NCI-H748 treated with DMSO at 0.1 percent for 48 hours (cell line): ENCODE results near the gene MMRN2.
"Not testable (repeated sequence)": the region's sequence is repeated elsewhere in the genome, so short reads cannot be mapped to it uniquely, and the experiment has no call there.

Source experiments
- DNase-seq: peaks from one replicate; lab custom pipeline; 2025; lab: John Stamatoyannopoulos, UW

The MMRN2 gene

DNA sequence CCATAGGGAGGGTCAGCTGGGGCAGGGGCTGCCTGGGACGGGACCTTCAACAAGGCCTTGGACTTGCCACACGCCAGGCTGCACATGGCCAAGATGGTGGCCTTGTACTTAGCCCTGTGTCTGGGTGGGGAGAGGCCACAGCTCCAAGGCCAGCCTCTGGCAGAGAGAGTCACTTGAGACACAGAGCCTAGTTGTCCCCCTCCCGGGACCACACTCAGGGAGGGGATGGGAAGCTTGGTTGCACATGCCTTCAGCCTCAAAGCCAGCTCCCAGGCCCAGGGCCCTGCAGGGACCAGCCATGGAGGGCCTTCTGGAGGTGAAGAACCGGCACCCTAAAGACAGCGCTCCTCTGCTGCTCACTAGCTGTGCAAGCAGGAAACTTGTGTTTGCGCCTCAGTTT lies 16.7 kb downstream of the MMRN2 start:
- no peak for DNase-seq

DNA sequence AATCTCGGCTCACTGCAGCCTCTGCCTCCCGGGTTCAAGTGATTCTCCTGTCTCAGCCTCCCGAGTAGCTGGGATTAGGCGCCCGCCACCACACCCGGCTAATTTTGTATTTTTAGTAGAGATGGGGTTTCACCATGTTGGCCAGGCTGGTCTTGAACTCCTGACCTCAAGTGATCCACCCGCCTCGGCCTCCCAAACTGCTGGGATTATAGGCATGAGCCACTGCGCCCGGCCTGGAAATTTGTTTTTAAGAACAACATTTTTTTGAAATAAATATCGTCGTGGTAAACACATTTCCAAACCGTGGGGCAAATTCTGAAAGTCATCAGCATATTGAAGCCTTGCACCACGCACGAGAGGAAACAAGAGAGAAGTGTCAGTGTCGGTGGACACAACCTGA lies 17.3 kb downstream of the MMRN2 start:
- DNase-seq = not testable (repeated sequence)

DNA sequence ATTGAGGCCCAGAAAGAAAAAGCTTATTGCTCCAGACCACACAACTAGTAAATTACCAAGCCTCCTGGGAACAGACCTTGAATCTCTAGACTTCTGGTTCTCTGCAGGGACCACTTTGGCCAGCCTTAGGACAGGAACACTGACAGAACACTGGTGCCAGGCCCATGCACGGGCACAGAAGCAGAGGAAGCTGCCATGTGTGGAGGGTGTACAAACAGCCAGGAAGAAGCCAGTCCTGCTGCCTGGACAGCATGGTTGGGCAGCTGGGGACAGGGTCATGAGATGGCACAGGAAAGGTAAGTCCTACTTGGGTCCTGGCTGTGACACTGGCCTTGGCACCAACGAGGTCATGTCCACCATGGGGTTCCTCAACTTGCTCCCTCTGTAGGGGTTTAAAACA lies 19.2 kb downstream of the MMRN2 start:
- DNase-seq = no peak

DNA sequence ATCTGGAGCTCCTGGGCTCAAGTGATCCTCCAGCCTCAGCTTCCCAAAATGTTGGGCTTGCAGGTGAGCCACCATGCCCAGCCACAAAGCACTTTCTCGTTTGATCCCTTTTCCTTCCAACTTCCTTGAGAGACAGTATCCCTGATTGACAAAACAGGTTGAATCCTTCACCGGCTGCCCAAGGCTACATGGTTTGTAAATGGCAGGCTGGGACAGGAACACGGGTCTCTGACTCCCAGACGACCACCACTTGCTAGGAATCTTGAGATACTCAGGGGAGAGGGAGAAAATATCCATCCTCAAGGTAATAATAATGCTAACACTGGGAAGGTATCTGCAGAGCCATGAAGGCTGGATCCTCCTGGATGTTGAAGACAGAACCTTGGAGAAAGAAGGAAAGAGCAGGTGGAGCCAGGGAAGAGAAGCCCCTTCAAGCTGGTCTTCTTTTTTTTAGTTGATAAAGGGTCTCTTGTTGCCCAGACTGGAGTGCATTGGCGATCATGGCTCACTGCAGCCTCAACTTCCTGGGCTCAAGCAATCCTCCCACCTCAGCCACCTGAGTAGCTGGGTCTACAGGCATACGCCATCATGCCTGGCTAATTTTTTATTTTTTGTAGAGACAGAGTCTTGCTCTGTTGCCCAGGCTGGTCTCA lies 19.8 kb downstream of the MMRN2 start:
- DNase-seq = no peak

DNA sequence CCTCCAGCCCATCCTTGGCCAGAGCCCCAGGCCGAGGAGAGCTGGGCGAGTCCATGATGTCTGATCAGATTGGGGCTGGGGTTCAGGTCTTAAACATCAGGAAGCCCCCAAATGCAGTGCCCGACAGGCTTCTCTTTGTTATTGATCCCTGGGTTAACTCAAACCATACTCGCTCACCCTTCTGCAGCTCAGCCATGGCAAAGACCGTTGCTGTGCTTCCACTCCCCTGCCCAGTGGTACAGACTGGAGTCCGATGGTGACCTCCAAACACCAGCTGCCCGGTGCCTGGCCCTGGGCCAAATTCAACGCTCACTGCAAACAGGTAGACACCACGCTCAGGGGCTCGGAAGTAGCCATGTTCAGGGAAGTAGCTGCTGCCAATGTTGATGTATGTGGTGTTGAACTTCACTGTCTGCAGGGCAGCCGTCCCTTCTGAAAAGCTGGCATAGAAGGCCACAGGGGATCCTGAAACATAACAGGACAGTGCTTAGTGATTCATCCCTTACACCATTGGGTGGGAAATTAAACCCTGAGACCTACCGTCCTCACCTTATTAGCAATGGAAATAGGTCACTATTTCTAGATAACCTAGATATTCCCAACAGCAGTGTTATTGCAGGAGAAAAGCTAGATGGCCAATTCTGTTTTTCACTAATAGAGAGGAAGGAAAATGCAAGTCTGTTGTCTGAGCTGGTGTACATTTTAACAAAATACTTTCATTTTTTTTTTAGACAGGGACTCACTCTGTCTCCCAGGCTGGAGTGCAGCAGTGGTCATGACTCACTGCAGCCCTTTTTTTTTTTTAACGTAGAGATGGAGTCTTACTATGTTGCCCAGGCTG lies 20.5 kb downstream of the MMRN2 start:
- no peak for DNase-seq

DNA sequence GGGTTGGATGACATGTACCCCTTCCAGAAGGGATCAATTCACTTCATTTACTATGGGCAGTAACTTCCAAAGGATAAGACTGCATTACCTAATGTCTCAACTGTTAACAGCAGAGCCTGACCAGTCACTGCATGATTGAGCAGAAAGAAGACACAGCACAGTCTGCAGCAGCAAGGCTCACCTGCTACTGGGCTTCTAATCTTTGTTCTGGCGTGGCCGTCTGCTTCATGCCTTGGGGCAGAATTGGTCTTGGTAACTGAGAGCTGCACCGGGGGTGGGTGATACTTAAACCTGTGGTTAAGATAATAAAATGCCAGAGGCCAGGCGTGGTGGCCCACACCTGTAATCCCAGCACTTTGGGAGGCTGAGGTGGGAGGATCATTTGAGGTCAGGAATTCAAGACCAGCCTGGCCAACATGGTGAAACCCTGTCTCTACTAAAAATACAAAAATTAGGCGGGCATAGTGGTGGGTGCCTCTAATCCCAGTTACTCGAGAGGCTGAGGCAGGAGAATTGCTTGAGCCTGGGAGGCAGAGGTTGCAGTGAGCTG lies 23.2 kb downstream of the MMRN2 start:
- not testable (repeated sequence) for DNase-seq

DNA sequence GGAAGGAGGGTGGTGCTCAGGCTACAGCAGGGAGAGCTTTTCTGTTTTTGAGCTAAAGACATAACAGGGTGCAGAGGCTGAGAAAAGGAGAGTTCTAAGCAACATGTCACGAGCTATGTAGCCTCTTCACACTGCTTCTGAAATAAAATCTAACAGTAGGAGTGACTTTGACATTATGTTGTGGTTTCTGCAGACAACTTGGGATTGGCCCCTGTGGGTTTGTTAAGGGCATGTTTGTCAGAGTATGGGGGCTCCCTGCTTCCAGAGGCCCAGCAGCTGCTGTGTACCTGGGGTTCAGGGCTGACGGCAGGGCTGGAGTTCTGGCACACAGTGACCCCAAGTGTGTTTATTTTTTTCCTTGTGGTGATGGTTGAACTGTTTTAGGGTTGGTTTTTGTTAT lies 24.7 kb downstream of the MMRN2 start:
- DNase-seq = no peak

DNA sequence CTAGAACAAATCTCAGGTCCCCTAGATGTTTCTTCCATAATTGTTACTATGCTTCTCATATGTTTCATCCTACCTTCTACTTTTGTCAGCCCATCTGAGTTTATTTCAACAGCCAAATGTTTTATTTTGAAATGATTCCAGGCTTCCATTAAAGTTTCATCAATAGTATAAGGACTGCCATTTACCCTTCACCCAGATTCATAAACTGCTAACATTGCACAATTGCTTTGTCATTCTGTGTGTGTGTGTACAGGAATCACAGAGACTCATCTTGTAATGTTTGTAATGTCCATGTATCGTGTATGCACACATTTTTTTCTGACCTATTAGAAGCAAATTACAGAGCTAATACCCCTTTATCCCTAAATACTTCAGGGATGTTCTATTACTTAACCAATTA lies 25.5 kb downstream of the MMRN2 start:
- DNase-seq = no peak

DNA sequence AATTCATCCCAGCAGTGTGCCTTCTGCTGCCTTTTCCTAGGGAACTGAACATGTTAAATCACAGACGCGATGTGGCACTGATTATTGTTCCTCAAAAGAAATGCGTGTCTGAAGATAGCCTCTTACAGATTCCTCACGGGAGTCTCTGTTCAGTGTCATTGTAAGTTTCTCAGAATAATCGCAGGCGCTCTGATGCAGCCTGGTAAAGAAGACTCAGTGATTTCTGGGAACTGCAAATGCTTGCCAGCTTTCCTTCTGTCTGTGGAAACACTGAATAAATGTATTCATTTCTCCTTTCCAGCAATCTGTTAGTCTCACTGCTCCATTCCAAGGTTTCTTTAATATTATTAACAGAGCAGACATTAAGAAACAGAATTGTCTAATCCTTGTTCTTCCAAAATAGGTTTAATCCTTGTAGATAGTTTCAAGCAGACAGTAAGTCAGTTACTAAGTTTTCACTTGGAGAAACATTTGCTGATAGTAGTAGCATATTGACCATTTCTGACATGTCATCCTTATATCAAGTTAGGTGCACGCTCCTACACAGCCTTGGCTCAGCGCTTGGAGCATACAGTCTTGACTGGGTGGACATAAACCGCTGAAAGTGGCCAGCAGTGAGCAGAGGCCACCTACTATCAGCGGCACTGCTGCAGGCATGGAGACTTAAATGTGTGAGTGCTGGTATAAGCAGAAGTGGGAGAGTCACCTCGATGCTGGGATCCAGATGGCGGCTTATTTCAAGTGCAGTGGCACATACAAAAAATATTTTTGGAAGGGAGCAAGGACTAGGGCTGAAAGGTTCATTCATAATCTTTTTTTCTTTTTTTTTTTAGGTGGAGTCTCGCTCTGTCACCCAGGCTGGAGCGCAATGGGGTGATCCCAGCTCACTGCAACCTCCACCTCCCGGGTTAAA lies 27.7 kb downstream of the MMRN2 start:
- no peak for DNase-seq

DNA sequence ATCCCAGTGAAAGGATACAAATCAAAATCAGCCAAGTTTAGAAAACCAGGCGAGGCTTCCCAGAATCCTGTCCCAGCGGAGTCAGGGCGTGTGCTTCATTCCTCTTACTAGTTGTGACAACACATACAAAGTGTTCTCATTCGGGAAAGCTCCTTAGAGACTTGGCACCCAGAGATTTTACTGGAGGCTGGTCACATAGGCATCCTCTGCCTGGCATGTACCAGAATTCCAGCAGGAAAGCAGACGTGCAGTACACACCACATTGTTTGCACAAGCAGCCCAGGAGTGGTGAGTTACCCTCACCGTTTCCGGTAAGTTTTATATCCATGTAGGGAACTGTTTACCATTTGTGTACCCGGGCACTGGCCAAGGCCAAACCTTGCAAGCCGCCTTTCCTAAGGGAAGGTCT lies 34.9 kb downstream of the MMRN2 start:
- DNase-seq = no peak

DNA sequence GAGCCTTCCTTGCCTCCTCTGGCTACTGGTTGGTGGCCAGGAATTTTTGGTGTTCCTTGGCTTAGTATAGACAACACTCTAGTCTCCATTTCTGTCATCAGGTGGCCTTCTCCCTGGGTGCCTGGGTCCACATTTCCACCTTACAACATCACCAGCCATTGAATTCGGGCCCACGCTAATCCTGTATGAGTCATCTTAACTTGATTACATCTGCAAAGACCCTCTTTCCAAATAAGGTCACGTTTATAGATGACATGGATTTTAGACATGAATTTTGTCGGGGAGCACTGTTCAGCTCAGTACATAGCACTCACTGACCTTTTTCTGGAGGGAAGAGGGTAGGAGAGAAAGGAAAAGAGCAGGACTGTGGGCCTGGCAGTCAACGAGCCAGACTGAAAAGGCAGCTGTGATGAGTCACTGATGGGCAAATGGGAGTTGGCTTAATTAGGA lies 39.4 kb downstream of the MMRN2 start:
- DNase-seq = no peak

DNA sequence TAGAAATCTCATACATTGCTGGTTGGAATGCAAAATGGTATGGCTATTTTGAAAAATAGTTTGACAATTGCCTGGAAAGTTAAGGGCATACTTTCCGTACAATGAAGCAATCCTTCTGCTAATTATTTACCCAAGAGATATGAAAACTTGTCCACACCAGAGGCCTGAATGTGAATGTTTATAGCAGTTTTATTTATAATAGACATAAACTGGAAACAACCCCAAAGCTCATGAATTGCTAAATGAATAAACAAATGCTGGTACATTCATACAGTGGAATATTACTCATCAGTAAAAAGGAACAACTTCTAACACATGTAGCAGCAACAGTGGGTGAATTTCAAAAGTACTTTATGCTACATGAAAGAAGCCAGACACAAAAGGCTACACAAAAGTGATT lies 42.7 kb downstream of the MMRN2 start:
- no peak for DNase-seq

DNA sequence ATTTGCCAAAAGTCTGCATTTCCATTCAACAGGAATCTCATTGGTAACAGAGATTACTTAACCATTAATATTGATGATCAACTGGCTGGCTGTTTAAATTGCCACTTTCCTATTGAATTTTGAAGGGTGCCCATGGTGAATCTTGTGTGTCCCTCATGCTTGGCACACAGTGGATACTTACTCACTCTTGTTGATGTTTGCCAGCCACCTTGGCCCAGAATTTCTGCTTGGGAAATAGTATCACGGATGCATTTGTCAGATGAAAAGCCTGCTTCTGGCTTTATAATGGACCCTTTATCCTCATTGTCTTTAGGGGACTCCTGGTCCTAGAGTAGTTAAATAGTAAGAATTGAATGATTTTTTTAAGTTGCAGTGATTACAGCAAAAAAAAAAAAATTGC lies 52.0 kb downstream of the MMRN2 start:
- no peak for DNase-seq

DNA sequence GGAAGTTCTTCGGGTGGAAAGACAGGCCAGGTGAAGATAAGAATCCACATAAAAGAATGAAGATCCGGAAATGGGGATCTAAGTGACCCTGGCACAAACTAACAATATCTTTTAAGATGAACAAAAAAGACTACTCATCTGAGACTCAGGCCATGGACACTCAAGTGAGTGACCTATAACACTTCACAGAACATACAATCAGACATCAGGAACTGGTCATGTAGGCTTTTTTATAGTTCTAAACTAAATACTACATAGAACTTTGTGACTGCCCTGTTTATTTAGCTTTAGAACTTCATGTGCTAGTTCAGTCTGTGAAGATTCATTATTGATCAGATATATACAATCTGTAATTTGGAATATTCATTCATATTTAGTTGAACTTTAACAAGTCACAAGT lies 52.8 kb downstream of the MMRN2 start:
- DNase-seq = no peak

DNA sequence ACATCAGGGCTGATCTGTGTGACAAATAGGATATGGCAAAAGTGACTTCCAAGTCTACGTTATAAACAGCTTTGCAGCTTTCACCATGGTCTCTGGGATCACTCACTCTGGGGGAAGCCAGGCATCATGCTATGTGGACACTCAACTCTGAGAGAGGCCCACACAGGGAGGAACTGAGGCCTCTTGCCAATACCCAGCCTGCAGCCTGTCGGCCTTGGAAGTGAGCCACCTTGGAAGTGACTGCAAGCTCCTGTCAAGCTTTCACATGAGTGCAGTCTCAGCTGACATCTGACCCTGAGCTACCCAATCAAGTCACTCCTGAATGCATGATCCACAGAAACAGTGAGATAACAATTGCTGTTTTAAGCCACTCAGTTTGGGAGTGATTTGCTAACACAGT lies 56.5 kb downstream of the MMRN2 start:
- no peak for DNase-seq

DNA sequence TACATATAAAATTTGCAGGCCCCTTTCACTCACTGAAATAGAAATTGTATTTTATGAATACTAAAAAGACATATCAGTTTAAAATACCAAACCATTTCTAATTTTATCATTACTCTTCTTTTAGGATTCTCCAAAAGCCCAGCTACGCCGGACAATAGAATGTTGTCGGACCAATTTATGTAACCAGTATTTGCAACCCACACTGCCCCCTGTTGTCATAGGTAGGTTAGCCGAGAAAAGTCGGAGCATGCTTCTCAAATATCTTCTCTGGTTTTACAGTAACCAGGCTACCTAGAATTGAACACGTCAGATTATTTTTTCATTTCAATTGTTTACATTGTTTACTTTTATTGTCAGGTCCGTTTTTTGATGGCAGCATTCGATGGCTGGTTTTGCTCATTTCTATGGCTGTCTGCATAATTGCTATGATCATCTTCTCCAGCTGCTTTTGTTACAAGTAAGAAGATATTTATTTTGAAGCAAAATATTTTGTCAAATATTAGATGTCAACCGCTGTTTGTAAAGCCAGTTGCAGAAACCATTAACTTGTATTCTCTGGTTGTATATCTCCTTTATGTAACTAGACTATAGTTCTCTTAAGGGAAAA lies 57.6 kb downstream of the MMRN2 start:
- peak; percentile 23 for DNase-seq

DNA sequence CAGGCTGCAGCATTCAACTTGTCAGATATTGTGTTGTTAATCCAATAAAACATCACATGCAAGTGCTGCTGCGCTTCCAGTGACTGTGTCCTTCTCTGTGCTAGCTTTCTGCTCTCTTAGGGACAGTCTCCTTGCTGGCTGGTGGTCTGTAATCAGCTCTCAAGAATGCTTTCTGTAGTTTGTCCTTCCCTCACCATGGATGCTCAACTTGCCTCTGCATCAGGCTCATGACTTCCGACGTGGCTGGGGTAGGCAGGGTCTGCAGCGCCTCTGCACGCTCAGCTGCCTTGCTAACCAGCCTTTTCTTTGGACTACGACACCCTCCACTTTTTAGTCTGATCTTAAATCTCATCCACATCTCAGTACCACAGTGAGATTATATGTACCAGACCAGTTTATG lies 58.3 kb downstream of the MMRN2 start:
- DNase-seq = no peak

DNA sequence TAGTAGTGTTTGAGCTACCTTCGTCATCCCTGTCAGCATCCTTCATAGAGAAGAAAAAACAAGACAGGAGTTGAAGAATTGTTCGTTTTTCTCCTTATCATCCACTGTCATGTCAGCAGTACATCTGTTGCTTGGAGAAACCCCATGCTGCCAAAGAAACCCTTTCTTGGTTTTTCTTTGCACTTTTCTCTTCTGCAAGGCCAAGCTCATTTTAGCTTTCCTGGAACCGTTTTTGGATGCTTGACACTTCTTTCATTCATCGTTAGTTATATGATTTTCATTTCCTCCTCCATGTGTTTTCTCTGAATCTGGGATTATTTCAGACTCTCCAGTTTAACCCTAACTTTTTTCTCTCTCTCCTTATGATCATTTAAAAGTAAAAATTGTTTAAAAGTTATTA lies 58.9 kb downstream of the MMRN2 start:
- DNase-seq = no peak

DNA sequence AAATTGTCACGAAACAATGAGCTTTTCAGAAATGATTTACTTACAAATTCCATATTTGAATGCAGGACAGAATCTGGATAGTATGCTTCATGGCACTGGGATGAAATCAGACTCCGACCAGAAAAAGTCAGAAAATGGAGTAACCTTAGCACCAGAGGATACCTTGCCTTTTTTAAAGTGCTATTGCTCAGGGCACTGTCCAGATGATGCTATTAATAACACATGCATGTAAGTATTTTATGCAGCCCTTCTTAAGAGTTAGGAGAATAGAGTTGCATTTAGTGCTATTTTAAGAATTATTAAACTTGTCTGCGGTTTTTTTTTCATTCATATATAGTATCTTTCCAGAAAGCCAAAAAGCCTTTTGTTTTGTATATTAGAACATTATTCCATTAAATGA lies 67.4 kb downstream of the MMRN2 start:
- no peak for DNase-seq

DNA sequence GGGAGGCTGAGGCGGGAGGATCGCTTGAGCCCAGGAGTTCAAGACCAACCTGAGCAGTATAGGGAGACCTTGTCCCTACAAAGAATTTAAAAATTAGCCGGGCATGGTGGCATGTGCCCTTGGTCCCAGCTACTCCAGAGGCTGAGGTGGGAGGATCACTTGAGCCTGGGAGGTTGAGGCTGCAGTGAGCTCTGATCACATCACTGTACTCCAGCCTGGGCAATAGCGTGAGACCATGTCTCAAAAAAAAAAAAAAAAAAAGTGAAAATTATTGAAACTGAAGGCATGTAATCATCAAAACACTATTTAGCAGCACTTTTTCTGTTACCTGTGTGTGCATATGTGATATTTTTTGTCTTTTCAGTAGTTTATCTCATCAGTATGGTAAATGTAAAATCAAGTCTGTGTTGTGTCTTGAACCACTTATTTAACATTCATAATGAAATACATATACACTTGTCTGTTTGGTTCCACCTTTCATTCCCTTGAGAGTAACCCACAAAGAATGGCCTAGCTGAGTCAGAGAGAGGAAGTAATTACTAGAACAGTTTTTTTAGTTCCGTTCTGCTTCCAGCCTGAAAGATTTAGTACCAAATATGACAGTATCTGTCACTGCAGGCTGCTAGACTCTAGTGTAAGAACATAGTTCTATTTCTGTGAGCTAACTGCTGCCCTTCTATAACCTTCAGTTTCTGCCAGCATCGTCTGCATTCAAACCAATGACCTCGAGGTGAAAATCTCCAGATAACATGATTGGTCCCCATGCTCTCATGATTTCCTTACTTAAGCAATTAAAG lies 68.6 kb downstream of the MMRN2 start:
- DNase-seq = no peak
